Muscle of leg (tissue), 11 donors: ENCODE results near the gene PEAK1. TPM values are rescaled to one million over a fixed set of nuclear protein-coding genes. Genes with fewer than 3 reads are reported as not detected.
"Not testable (repeated sequence)": the region's sequence is repeated elsewhere in the genome, so short reads cannot be mapped to it uniquely, and the experiment has no call there.

Source experiments
- DNase-seq: peaks from one replicate; pipeline ENCODE4 v3.0.0; 2013
- H3K27ac ChIP-seq: one replicate; pipeline ENCODE4 v1.5.1; 2013; ENCODE audit warnings: mild to moderate bottlenecking, low read length, control low read depth
- H3K27me3 ChIP-seq: one replicate; pipeline ENCODE4 v1.6.1; 2013; ENCODE audit warnings: low read length; ENCODE audit not compliant: control insufficient read depth, insufficient read depth
- H3K36me3 ChIP-seq: one replicate; pipeline ENCODE4 v1.6.1; 2013; ENCODE audit warnings: low read length; ENCODE audit not compliant: control insufficient read depth, insufficient read depth
- H3K4me1 ChIP-seq: one replicate; pipeline ENCODE4 v1.6.1; 2013; ENCODE audit warnings: low read length; ENCODE audit not compliant: control insufficient read depth, insufficient read depth
- H3K4me3 ChIP-seq: one replicate; pipeline ENCODE4 v1.5.1; 2013; ENCODE audit warnings: low read length, control low read depth
- H3K9me3 ChIP-seq: replicated peaks from 2 replicates; pipeline ENCODE4 v1.6.1; 2013; ENCODE audit warnings: low read depth, low read length; ENCODE audit not compliant: control insufficient read depth
- WGBS: methylation state at CpG from one replicate; pipeline ENCODE4 v1.1.5; 2013; ENCODE audit warnings: missing lambda C conversion rate; ENCODE audit not compliant: insufficient coverage; 5-methylcytosine and 5-hydroxymethylcytosine counted together
- polyA plus RNA-seq, 8 donors: library from polyadenylated mRNA; unstranded; fragments of 120-200 nt; gene quantifications; one replicate each; pipeline versions ENCODE4 v1.2.1 to v1.2.3, GENCODE V29; 2013; ENCODE audit warnings: inconsistent platforms in 1 of 8, low replicate concordance in 1 of 8; ENCODE audit not compliant: insufficient read length in 8 of 8, insufficient read depth in 1 of 8
- total RNA-seq: library from RNA; stranded (reverse); fragments of 120-200 nt; gene quantifications from one replicate; pipeline ENCODE4 v1.2.4, GENCODE V29; 2013

PEAK1 gene
- total and polyA plus RNA-seq, 9 donors: 19.9 to 43.7 (median 35.1) TPM

GRCh38 chr15:77168616-77169015 is 251.3 kb downstream of the PEAK1 start:
- Histone ChIP-seq H3K36me3 (no peaks in the 10 kb centered on the region), H3K4me3 (no peak overlapping the region), H3K4me1 (peaks cover 2% of the 10 kb centered on the region), H3K27ac (no peak overlapping the region), H3K27me3 (no peaks in the 10 kb centered on the region), H3K9me3 (no peaks in the 10 kb centered on the region)
- 57% methylated on average over 2 of the region's 3 CpGs for WGBS
- DNase-seq: no peak

- H3K4me1 ChIP-seq: peaks cover 2% of the 10 kb centered on the region
- no CpG with 5 or more reads among the region's 5 CpGs for WGBS
- no peaks in the 10 kb centered on the region for H3K36me3 ChIP-seq
- no peak for DNase-seq
- no peaks in the 10 kb centered on the region for H3K9me3 ChIP-seq
- H3K27me3 ChIP-seq: no peaks in the 10 kb centered on the region
- H3K4me3 ChIP-seq: no peak overlapping the region
- H3K27ac ChIP-seq: no peak overlapping the region
These were observed 251.8 kb downstream of the PEAK1 start for GRCh38 chr15:77168141-77168540.

GRCh38 chr15:77167406-77167805 is 252.5 kb downstream of the PEAK1 start:
- no peak overlapping the region for H3K27ac ChIP-seq
- H3K4me1 ChIP-seq: peaks cover 2% of the 10 kb centered on the region
- peak; percentile 65 for DNase-seq
- H3K27me3 ChIP-seq: no peaks in the 10 kb centered on the region
- no peaks in the 10 kb centered on the region for H3K9me3 ChIP-seq
- WGBS: no CpG with 5 or more reads among the region's 3 CpGs
- H3K4me3 ChIP-seq: no peak overlapping the region
- H3K36me3 ChIP-seq: no peaks in the 10 kb centered on the region

- 87% methylated on average over 2 of the region's 7 CpGs for WGBS
These were observed 256.0 kb downstream of the PEAK1 start for GRCh38 chr15:77163781-77164384.

GRCh38 chr15:77162872-77163633 is 256.9 kb downstream of the PEAK1 start:
- H3K4me1 ChIP-seq: no peaks in the 10 kb centered on the region
- peaks cover 5% of the 10 kb centered on the region for H3K36me3 ChIP-seq
- no CpG with 5 or more reads among the region's 4 CpGs for WGBS
- no peak overlapping the region for H3K4me3 ChIP-seq
- no peaks in the 10 kb centered on the region for H3K9me3 ChIP-seq
- H3K27me3 ChIP-seq: no peaks in the 10 kb centered on the region
- DNase-seq: no peak
- no peak overlapping the region for H3K27ac ChIP-seq

More at GRCh38 chr15:77163781-77164384, 256.0 kb downstream of the PEAK1 start:
- H3K4me1 ChIP-seq: peaks cover 2% of the 10 kb centered on the region
- H3K4me3 ChIP-seq: no peak overlapping the region
- H3K27me3 ChIP-seq: no peaks in the 10 kb centered on the region
- DNase-seq: no peak
- H3K9me3 ChIP-seq: no peaks in the 10 kb centered on the region
- no peaks in the 10 kb centered on the region for H3K36me3 ChIP-seq
- H3K27ac ChIP-seq: no peak overlapping the region

GRCh38 chr15:77160562-77161478 is 259.1 kb downstream of the PEAK1 start:
- Histone ChIP-seq H3K36me3 (peaks cover 11% of the 10 kb centered on the region), H3K4me1 (no peaks in the 10 kb centered on the region), H3K27ac (peak overlapping the region; percentile 5), H3K4me3 (no peak overlapping the region), H3K27me3 (no peaks in the 10 kb centered on the region), H3K9me3 (no peaks in the 10 kb centered on the region)
- 26% methylated on average over 4 of the region's 7 CpGs for WGBS
- peak; percentile 45 for DNase-seq

- H3K4me1 ChIP-seq, H3K27me3 ChIP-seq, H3K4me3 ChIP-seq, H3K9me3 ChIP-seq, DNase-seq, H3K27ac ChIP-seq: not testable (repeated sequence)
- H3K36me3 ChIP-seq: peaks cover 11% of the 10 kb centered on the region
- WGBS: 92% methylated on average over 10 of the region's 11 CpGs
These were observed 263.9 kb downstream of the PEAK1 start for GRCh38 chr15:77156000-77156399.

- WGBS: no CpG with 5 or more reads among the region's 2 CpGs
- H3K9me3 ChIP-seq: no peaks in the 10 kb centered on the region
- no peak overlapping the region for H3K4me3 ChIP-seq
These were observed 271.7 kb downstream of the PEAK1 start for GRCh38 chr15:77148191-77148590.

GRCh38 chr15:77145370-77145769 is 274.5 kb downstream of the PEAK1 start:
- H3K4me3 ChIP-seq: no peak overlapping the region
- H3K9me3 ChIP-seq: peaks cover 2% of the 10 kb centered on the region
- H3K27ac ChIP-seq: no peak overlapping the region
- DNase-seq: no peak
- H3K27me3 ChIP-seq: no peaks in the 10 kb centered on the region
- peaks cover 7% of the 10 kb centered on the region for H3K4me1 ChIP-seq
- WGBS: no CpG with 5 or more reads among the region's 1 CpG
- no peaks in the 10 kb centered on the region for H3K36me3 ChIP-seq

More at GRCh38 chr15:77148191-77148590, 271.7 kb downstream of the PEAK1 start:
- DNase-seq: no peak
- H3K27me3 ChIP-seq: no peaks in the 10 kb centered on the region
- peaks cover 7% of the 10 kb centered on the region for H3K4me1 ChIP-seq
- no peak overlapping the region for H3K27ac ChIP-seq
- no peaks in the 10 kb centered on the region for H3K36me3 ChIP-seq
